ENCODE results near the gene ZNF254.
"Not testable (repeated sequence)": the region's sequence is repeated elsewhere in the genome, so short reads cannot be mapped to it uniquely, and the experiment has no call there.

The ZNF254 gene

GRCh38 chr19:24073807-24074206 is 13.2 kb upstream of the ZNF254 start:
- DNase-seq: no peak

DNA sequence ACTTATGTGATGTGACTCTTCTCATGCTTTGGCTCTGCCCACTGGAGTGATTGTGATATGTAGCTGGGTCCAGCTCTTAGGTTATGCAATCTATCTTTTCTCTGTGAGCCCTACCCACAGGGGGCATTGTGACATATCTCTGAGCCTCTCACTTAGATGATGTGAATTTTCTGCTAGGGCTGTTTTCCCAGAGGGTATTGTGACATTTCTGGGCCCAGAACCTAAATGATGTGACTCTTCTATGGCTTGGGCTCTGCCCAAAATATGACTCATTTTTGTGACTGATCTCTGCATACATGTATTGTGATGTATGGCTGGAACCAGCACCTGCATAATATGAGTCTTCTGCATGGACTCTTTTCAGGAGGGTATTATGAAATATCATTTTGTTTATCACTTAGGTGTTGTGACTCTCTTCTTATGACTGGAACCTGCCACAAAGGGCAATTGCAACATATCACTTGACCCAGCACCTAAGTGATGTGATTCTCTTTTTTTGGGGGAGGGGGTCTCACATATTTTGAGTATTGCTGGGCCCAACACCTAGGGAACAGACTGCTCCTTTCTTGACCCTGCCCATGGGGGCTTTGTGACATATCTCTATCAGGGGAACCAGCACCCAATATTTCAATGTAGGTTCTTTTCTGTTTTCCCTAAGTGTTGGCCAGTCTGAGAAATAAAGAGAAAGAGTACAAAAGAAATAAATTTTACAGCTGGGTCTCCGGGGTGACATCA is 12.1 kb upstream of the ZNF254 start:
- peak; percentile 72 for DNase-seq

DNA sequence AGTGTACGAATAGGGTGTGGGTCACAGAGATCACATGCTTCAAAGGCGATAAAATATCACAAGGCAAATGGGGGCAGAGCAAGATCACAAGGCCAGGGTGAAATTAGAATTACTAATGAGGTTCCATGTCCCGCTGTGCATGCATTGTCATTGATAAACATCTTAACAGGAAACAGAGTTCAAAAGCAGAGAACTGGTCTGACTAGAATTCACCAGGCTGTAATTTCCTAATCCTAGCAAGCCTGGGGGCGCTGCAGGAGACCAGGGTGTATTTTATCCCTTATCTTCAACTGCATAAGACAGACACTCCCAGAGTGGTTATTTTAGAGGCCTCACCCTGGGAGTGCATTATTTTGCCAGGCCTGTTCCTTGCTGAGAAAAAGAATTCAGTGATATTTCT is 11.5 kb upstream of the ZNF254 start:
- DNase-seq: not testable (repeated sequence)

GRCh38 chr19:24078680-24079079 is 8.3 kb upstream of the ZNF254 start:
- DNase-seq: no peak

GRCh38 chr19:24081056-24081455 is 5.9 kb upstream of the ZNF254 start:
- DNase-seq: no peak

DNA sequence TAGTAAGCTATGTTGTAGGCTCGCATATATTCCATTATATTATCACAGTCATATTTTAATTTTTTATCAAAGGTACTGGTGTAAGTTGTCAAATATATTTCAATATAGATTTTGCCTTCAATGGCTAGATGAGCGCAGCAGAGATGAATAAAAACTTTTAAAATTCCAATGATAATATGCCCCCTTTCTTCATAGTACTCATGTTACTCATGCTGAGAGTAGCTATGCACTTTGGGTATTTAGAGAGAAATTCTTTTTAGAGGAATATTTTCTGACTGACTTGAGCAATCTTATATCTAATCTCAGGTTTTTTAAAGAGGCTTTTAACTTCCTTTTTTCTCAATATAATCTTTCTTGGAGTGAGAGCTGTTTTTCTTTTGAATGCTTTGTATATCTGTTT is 11.4 kb downstream of the ZNF254 start:
- no peak for DNase-seq

DNA sequence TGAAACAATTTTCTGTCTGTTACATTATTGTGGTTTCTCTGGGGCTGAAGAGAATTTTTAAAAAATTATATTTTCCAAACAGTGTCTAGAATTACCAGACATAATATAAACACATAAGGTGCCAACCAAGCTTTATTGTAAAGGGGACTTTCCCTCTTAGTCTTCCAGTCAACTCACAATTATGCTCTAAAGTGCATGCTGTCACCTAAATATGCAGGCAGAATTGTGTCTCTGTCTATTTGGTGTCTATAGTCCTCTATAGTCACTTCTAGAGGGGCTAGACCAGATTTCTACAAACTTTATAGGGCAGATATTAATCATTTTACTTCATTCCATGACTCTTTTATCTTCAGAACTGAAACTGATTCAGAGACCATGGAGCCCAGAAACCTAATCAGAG is 12.8 kb downstream of the ZNF254 start:
- no peak for DNase-seq

DNA sequence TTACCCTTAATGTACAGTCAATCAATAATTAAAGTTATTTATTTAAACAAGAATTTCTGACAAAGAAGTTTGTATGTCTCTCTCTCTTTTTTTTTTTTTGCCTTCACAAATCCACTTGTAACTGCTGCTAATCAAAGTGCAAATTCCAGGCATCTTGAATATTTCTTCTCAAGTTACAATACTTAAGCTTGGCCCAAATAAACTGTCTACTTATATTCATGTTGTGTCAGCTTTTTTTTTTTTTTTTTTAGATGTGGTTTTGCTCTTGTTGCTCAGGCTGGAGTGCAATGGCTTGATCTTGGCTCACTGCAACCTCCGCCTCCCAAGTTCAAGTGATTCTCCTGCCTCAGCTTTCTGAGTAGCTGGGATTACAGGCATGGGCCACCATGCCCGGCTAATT is 13.6 kb downstream of the ZNF254 start:
- not testable (repeated sequence) for DNase-seq

GRCh38 chr19:24101459-24102115 is 14.6 kb downstream of the ZNF254 start:
- no peak for DNase-seq

- no peak for DNase-seq
These were observed 40.6 kb downstream of the ZNF254 start for GRCh38 chr19:24127601-24128000.

DNA sequence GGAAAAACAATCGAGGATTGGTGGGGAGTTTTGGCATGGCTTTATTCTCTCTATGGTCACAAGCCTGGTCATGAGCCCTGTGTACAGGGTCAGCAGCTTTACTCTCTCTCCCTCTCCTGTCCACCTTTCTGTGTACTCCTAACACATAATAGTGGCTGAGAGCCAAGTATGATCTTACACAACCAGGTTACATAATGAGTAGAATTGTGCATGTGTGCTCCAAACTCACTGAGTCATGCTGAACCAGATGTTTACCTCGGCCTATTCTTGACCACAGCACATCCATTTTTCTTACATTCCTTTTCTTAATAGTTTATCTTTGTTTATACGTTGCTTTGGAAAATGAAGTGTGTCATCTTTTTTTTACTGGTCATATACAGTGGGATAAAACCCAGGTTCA is 53.1 kb downstream of the ZNF254 start:
- DNase-seq: peak; percentile 5 to 14

GRCh38 chr19:24140591-24140990 is 53.6 kb downstream of the ZNF254 start:
- no peak for DNase-seq

DNA sequence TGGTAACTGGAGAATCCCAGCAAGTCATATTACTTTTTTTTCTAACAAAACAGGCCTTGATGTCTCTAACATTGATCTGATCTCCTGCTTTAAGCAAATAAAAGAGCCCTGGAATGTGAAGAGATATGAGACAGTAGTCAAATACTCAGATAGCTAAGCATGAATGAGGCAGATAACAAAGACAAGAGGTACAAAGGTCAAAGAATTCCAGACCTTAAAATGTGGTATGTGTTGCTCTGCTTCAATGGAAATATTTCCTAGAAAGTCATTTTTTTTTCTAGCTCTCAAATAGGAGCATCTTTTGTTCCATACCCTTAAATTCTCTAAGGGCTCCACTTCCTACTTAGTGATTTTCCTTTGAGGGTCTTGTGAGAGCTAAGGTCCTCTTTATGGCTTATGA is 54.6 kb downstream of the ZNF254 start:
- DNase-seq: no peak

- no peak for DNase-seq
These were observed 55.8 kb downstream of the ZNF254 start for GRCh38 chr19:24142771-24143170.

DNA sequence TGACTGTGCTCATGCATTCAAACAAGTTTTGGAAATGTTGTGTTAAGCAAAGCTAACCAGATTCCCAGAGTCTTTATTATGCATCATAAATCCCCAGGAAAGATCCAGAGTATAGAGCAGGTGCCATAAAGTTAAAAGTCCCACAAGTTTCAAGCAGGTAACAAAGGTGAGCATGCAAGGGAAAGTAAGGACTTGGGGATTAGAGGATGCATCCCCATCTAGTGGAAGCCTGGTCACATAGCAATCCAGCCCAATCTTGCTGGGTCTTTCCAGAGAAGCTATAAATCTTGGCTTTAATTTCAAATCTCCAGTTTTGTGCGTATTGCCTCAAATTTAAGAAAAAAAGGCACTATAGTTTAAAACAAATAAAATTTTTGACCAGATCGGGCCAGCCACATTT is 72.7 kb downstream of the ZNF254 start:
- peak in 1 of 2 experiments; percentile 5 for DNase-seq

DNA sequence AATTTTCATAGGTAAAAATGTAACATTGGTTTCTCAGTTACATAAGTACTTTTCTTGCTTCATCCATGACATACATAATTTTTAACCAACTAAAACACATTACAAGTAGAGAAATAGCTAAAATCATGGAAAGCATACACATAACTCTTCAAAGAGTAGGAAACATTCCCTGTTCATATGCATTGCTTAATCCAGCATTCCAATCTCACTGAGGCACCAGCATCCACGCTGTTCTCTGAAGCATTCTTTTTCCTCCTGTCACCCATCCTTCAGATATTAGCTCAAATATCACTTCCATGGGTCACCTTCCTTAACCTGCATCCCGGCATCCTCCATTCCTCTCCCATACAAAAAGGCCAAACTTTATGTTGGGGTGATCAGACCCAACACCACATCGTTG is 79.1 kb downstream of the ZNF254 start:
- no peak for DNase-seq

GRCh38 chr19:24173882-24174281 is 86.9 kb downstream of the ZNF254 start:
- DNase-seq: no peak

- DNase-seq: no peak
These were observed 90.7 kb downstream of the ZNF254 start for GRCh38 chr19:24177686-24178085.

DNA sequence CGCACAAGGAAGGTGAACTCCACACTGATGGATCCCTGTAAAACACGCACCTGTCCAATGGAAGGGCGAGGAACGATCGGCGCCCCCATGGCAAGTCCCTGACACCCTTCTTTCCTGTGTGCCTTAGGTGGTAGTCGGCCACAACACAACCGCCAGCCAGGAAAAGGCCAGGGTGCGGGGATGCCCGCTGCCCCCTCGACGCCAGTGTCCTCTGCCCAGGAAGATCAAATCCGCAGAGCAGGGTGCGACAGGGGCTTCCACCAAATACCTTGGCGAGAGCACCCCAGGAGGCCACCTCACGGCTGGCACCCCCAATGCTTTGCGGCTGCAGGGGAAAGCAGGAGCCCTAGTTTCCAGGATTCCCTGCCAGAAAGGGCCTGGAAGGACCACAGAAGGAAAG is 91.2 kb downstream of the ZNF254 start:
- DNase-seq: no peak
